Thyroid gland (tissue), 4 donors: ENCODE results near the gene SLC7A1. TPM values are rescaled to one million over a fixed set of nuclear protein-coding genes. Genes with fewer than 3 reads are reported as not detected.

Source experiments
- DNase-seq, 2 donors: peaks; one replicate each; pipeline ENCODE4 v3.0.0-alpha.2; 2019
- H3K27ac ChIP-seq, 3 donors: fragments of 200-600 bp; sonication (generic); 1 replicate in 2 of 3; 2 replicates in 1 of 3; pipeline ENCODE4 v1.5.1; 2016 to 2019; ENCODE audit warnings: mild to moderate bottlenecking in 1 of 3, moderate library complexity in 1 of 3
- H3K27me3 ChIP-seq: fragments of 200-600 bp; sonication (generic); one replicate; pipeline ENCODE4 v1.5.1; 2019
- H3K36me3 ChIP-seq, 2 donors: fragments of 200-600 bp; sonication (generic); one replicate each; pipeline ENCODE4 v1.5.1; 2016 to 2019
- H3K4me1 ChIP-seq, 2 donors: fragments of 200-600 bp; sonication (generic); one replicate each; pipeline ENCODE4 v1.5.1; 2017 to 2019
- H3K4me3 ChIP-seq, 3 donors: fragments of 200-600 bp; sonication (generic); replicated peaks in 1 of 3; 1 replicate in 2 of 3; 2 replicates in 1 of 3; pipeline ENCODE4 v1.5.1; 2016; ENCODE audit warnings: mild to moderate bottlenecking in 1 of 3
- H3K9me3 ChIP-seq: fragments of 200-600 bp; sonication (generic); one replicate; pipeline ENCODE4 v1.5.1; 2017
- CTCF ChIP-seq, 6 experiments: fragments of 200-600 bp in 3 of 6; fragments of 450-650 bp in 3 of 6; sonication (generic) in 3 of 6; IDR thresholded peaks; one replicate each; pipeline ENCODE4 v1.5.1; 2016 to 2019; ENCODE audit warnings: antibody characterized with exemption in 6 of 6, mild to moderate bottlenecking in 2 of 6, inconsistent platforms in 1 of 6, moderate library complexity in 1 of 6
- POLR2A ChIP-seq, 2 donors: fragments of 450-650 bp; IDR thresholded peaks; one replicate each; pipeline ENCODE4 v1.6.1; 2017; ENCODE audit warnings: antibody characterized with exemption in 2 of 2, mild to moderate bottlenecking in 2 of 2, moderate library complexity in 1 of 2
- WGBS, 2 donors: methylation state at CpG; one replicate each; pipeline ENCODE4 v1.1.5; 2017; 5-methylcytosine and 5-hydroxymethylcytosine counted together
- intact Hi-C: fragments of 100-400 bp; cut with DNase I; formaldehyde crosslinking; loops from one replicate; pipeline ENCODE4 v1.15.1; 2023
- total RNA-seq, 4 donors: library from RNA; depleted of rRNA; stranded (reverse); fragments of >200 nt; gene quantifications; one replicate each; pipeline ENCODE4 v1.2.3, GENCODE V29; 2016

SLC7A1 gene
- total RNA-seq, 4 donors from 2014 or later = 12.9 to 31.2 (median 22.5) TPM

DNA sequence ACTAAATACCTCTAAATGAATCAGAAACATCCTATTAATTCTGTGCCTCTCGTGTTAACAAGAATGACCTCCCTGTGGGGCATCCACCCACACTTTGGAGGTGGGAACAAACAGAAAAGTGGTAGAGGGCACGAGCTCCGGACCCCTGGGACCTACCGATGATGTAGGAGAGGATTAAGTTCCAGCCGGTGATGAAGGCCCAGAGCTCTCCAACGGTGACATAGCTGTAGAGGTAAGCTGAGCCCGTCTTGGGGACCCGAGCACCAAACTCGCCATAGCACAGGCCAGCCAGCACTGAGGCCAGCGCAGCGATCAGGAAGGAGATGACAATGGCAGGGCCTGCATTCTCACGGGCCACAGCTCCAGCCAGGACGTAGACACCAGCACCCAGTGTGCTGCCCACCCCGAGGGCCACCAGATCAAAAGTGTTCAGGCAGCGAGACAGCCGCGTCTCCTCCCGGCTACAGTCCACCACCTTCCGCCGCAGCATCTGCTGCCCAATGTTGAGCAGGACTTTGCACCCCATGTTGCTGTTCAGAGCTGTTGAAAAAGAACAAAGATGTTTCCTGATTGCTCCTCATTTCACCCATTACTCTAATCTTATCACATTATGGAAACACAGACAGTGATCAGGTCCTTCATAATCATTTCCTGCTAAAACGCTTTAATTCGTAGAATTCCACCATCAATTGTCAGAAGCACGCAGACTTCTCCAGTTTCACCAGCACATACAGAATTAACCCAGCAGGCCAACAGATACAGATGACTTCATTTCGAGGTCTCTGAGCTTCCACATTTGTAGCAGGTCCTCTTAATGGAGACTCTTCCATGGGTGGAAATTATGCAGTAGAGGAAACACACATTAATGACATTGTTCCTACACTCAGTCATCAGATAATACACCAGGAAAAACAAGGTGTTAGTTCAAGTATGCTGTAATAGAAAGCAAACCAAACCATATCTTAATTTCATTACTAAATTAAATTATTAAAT is 59.5 kb downstream of the SLC7A1 start:
- intact Hi-C loops = no loop called here
- H3K27ac ChIP-seq = no peak overlapping the region
- TF ChIP-seq POLR2A (IDR thresholded peaks at IDR 0.05) (no peak), CTCF (IDR thresholded peaks at IDR 0.05) (no peak)
- H3K27me3 ChIP-seq = no peaks in the 10 kb centered on the region
- WGBS, 2 donors = 91 to 92% methylated on average over 24 of the region's 24 CpGs
- H3K36me3 ChIP-seq = peaks cover 0 to 4% of the 10 kb centered on the region in 2 donors
- H3K9me3 ChIP-seq = no peaks in the 10 kb centered on the region
- no peak overlapping the region for H3K4me3 ChIP-seq
- DNase-seq = no peak
- no peaks in the 10 kb centered on the region for H3K4me1 ChIP-seq

DNA sequence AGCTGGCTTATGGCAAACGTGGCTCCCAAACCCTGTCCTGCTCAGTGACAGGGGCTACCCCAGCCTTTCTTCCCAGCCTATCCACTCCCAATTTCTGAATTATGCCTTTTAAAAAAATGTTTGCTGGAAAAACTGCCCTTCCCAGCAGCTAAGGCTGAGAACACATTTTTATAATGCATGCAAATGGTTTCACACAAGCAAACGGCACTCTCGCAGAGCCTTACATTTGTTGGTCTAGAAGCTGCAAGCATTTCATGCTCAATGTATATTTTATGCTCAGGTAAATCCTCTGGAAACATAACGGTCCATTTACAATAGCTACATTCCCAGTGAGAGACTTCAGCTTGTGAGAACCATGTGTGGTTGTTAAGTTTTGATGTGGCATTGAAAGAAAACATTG is 61.4 kb downstream of the SLC7A1 start:
- Histone ChIP-seq H3K36me3 (peaks cover 0 to 4% of the 10 kb centered on the region in 2 donors), H3K27ac (no peak overlapping the region), H3K27me3 (no peaks in the 10 kb centered on the region), H3K9me3 (no peaks in the 10 kb centered on the region), H3K4me3 (no peak overlapping the region), H3K4me1 (no peaks in the 10 kb centered on the region)
- 92 to 96% methylated on average over 4 of the region's 4 CpGs for WGBS, 2 donors
- no peak for DNase-seq
- intact Hi-C loops = no loop called here
- no peak for TF ChIP-seq POLR2A (IDR thresholded peaks at IDR 0.05)

GRCh38 chr13:29532821-29533220 is 62.7 kb downstream of the SLC7A1 start:
- WGBS, 2 donors = 72 to 75% methylated on average over 12 to 17 of the region's 17 CpGs
- DNase-seq = peak in 1 of 2 donors; percentile 37
- intact Hi-C loops = no loop called here
- Histone ChIP-seq H3K4me3 (no peak overlapping the region), H3K36me3 (peaks cover 0 to 4% of the 10 kb centered on the region in 2 donors), H3K9me3 (no peaks in the 10 kb centered on the region), H3K27ac (no peak overlapping the region), H3K27me3 (no peaks in the 10 kb centered on the region), H3K4me1 (no peaks in the 10 kb centered on the region)
- no peak for TF ChIP-seq CTCF (IDR thresholded peaks at IDR 0.05)
- no peak for TF ChIP-seq POLR2A (IDR thresholded peaks at IDR 0.05)

DNA sequence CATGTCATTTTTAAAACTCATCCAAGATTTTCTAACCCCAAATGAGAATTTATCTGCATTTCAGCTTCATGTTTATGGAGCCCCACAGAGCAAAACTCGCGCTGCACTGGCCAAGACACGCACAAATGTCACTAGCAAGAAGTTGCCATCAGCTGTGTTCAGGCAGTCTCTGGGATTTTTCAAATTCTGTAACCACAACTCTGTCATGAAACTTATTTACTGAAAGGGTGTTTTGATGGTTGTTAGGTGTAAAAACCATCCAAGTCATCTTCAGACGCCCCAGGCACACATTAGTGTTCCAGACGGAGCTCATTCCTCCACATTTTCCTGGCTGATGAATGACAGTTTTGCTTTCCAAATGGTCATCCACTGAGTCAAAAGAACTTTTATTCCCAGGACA is 63.4 kb downstream of the SLC7A1 start:
- Histone ChIP-seq H3K27me3 (no peaks in the 10 kb centered on the region), H3K27ac (no peak overlapping the region), H3K4me1 (no peaks in the 10 kb centered on the region), H3K36me3 (peaks cover 0 to 4% of the 10 kb centered on the region in 2 donors), H3K9me3 (no peaks in the 10 kb centered on the region), H3K4me3 (no peak overlapping the region)
- intact Hi-C loops = no loop called here
- TF ChIP-seq POLR2A (IDR thresholded peaks at IDR 0.05) (no peak), CTCF (IDR thresholded peaks at IDR 0.05) (no peak)
- DNase-seq = no peak
- 81 to 89% methylated on average over 5 of the region's 5 CpGs for WGBS, 2 donors

- no peak for TF ChIP-seq CTCF (IDR thresholded peaks at IDR 0.05)
- TF ChIP-seq POLR2A (IDR thresholded peaks at IDR 0.05) = no peak
- Histone ChIP-seq H3K27ac (no peak overlapping the region), H3K36me3 (peaks cover 0 to 4% of the 10 kb centered on the region in 2 donors), H3K4me1 (no peaks in the 10 kb centered on the region), H3K27me3 (no peaks in the 10 kb centered on the region), H3K4me3 (no peak overlapping the region), H3K9me3 (no peaks in the 10 kb centered on the region)
- DNase-seq = no peak
- intact Hi-C loops = no loop called here
- WGBS, 2 donors = 77 to 90% methylated on average over 5 of the region's 5 CpGs
Measured at GRCh38 chr13:29530901-29531300, 64.6 kb downstream of the SLC7A1 start.
